GM12875 (cell line): ENCODE data around the gene POLDIP2.
A peak's percentile ranks its signal among the peaks of the same experiment; 100 is the strongest.

Experiments used
- H3K4me3 ChIP-seq: one replicate; pipeline ENCODE4 v1.5.1; 2011; ENCODE audit warnings: low read depth, low read length, control low read depth
- CTCF ChIP-seq: IDR thresholded peaks from 2 replicates; pipeline ENCODE4 v1.5.1; 2011; ENCODE audit warnings: low read depth, mild to moderate bottlenecking, control low read depth, inconsistent platforms, low read length, moderate library complexity, borderline replicate concordance; ENCODE audit not compliant: insufficient read depth

Gene POLDIP2

GRCh38 chr17:28357061-28357900 is at the start of gene POLDIP2:
POLDIP2 (minus strand) TSS chr17:28357527; CDS start chr17:28357448, 79 bp downstream.
- no peak for TF ChIP-seq CTCF

GRCh38 chr17:28406473-28406814 is 49.1 kb upstream of the POLDIP2 start:
- TF ChIP-seq CTCF = no peak
- peak overlapping the region; percentile 64 for H3K4me3 ChIP-seq

More at GRCh38 chr17:28357061-28357900, at the start of gene POLDIP2:
- peak within 1 kb of the TSS; percentile 74 for H3K4me3 ChIP-seq

- H3K4me3 ChIP-seq = peak within 1 kb of the TSS; percentile 64
- no peak for TF ChIP-seq CTCF
These were observed 48.5 kb upstream of the POLDIP2 start, which contains the start of gene SLC46A1 for GRCh38 chr17:28405632-28406472. SLC46A1 (minus strand) TSS chr17:28406212; CDS start chr17:28406114, 98 bp downstream.

GRCh38 chr17:28404812-28405570 is 47.7 kb upstream of the POLDIP2 start:
- no peak for TF ChIP-seq CTCF
- H3K4me3 ChIP-seq = peak overlapping the region; percentile 64

GRCh38 chr17:28404461-28404811 is 47.1 kb upstream of the POLDIP2 start:
- no peak for TF ChIP-seq CTCF
- H3K4me3 ChIP-seq = no peak overlapping the region

GRCh38 chr17:28404007-28404406 is 46.7 kb upstream of the POLDIP2 start:
- TF ChIP-seq CTCF = no peak
- H3K4me3 ChIP-seq = no peak overlapping the region
